H1 (cell line): ENCODE results near the gene FRK. TPM values are rescaled to one million over a fixed set of nuclear protein-coding genes. Genes with fewer than 3 reads are reported as not detected.

Source experiments
- CTCF ChIA-PET: fragments of 300-600 bp; sonication (Branson Sonifier 250); formaldehyde crosslinking; loops from one replicate; lab custom pipeline; 2021; ENCODE audit not compliant: partially characterized antibody; lab: Charles Lee
- POLR2A ChIA-PET: fragments of 300-600 bp; sonication (Branson Sonifier 250); formaldehyde crosslinking; loops from one replicate; lab custom pipeline; 2021; ENCODE audit warnings: inconsistent platforms; ENCODE audit not compliant: partially characterized antibody; lab: Charles Lee
- DNase-seq, 2 experiments: peaks; one replicate each; pipeline versions ENCODE4 v3.0.0 to v3.0.0-alpha.2; 2010 to 2022; ENCODE audit warnings: low spot score in 2 of 2, low read depth in 1 of 2, mixed read lengths in 1 of 2
- FAIRE-seq: peaks from 2 replicates; lab custom pipeline; 2011; peaks lifted over from hg19 to GRCh38; lab: Jason Lieb, UNC
- H2AFZ ChIP-seq: 2 replicates; pipeline ENCODE4 v1.8.1; 2012; ENCODE audit warnings: low read length, inconsistent platforms
- H2AK5ac ChIP-seq: 2 replicates; pipeline ENCODE4 v1.6.1; 2013; ENCODE audit warnings: low read depth, low read length
- H2BK120ac ChIP-seq: replicated peaks from 2 replicates; pipeline ENCODE3; 2013; ENCODE audit warnings: low read depth, low read length, inconsistent platforms
- H2BK12ac ChIP-seq: 2 replicates; pipeline ENCODE4 v1.6.1; 2013; ENCODE audit warnings: low read depth, low read length
- H2BK15ac ChIP-seq: 2 replicates; pipeline ENCODE4 v1.6.1; 2013; ENCODE audit warnings: low read length
- H2BK20ac ChIP-seq: 2 replicates; pipeline ENCODE4 v1.6.1; 2013; ENCODE audit warnings: low read length
- H2BK5ac ChIP-seq: 2 replicates; pipeline ENCODE4 v1.6.1; 2013; ENCODE audit warnings: low read depth, low read length
- H3K14ac ChIP-seq: 2 replicates; pipeline ENCODE4 v1.6.1; 2013; ENCODE audit warnings: inconsistent platforms; ENCODE audit not compliant: insufficient read length
- H3K18ac ChIP-seq: 2 replicates; pipeline ENCODE4 v1.6.1; 2013; ENCODE audit warnings: low read length; ENCODE audit errors: extremely low read depth
- H3K23ac ChIP-seq: 2 replicates; pipeline ENCODE4 v1.6.1; 2013; ENCODE audit warnings: inconsistent platforms; ENCODE audit not compliant: insufficient read length
- H3K23me2 ChIP-seq: 2 replicates; pipeline ENCODE4 v1.6.1; 2013; ENCODE audit warnings: low read depth, low read length
- H3K27ac ChIP-seq: 2 replicates; pipeline ENCODE4 v1.6.1; 2011; ENCODE audit warnings: low read depth, low read length, inconsistent platforms
- H3K27me3 ChIP-seq, 4 experiments: replicated peaks in 1 of 4; 1 replicate in 1 of 4; 2 replicates in 3 of 4; pipeline versions ENCODE4 v1.6.1 to v1.8.1; 2011 to 2013; ENCODE audit warnings: low read length in 3 of 4, mild to moderate bottlenecking in 3 of 4, inconsistent platforms in 2 of 4, mixed read lengths in 2 of 4, moderate library complexity in 1 of 4; ENCODE audit not compliant: control insufficient read depth in 3 of 4, insufficient read depth in 3 of 4; ENCODE audit errors: extremely low read depth in 1 of 4
- H3K36me3 ChIP-seq, 4 experiments: 2 replicates each; pipeline versions ENCODE4 v1.6.1 to v1.8.1; 2011 to 2013; ENCODE audit warnings: mild to moderate bottlenecking in 4 of 4, low read length in 3 of 4, moderate library complexity in 2 of 4, control low read depth in 1 of 4, inconsistent platforms in 1 of 4; ENCODE audit not compliant: insufficient read depth in 4 of 4, control insufficient read depth in 2 of 4
- H3K4ac ChIP-seq: replicated peaks from 2 replicates; pipeline ENCODE3; 2013; ENCODE audit warnings: low read length, low read depth, mixed read lengths, inconsistent platforms; ENCODE audit not compliant: insufficient read length
- H3K4me1 ChIP-seq, 4 experiments: replicated peaks in 1 of 4; 1 replicate in 1 of 4; 2 replicates in 3 of 4; pipeline versions ENCODE4 v1.6.1 to v1.8.1; 2011 to 2013; ENCODE audit warnings: low read length in 3 of 4, inconsistent platforms in 2 of 4, mixed read lengths in 1 of 4; ENCODE audit not compliant: insufficient read depth in 4 of 4, control insufficient read depth in 3 of 4
- H3K4me2 ChIP-seq, 2 experiments: 2 replicates each; pipeline versions ENCODE4 v1.6.1 to v1.8.1; 2011 to 2013; ENCODE audit warnings: low read depth in 2 of 2, low read length in 2 of 2, control low read depth in 1 of 2, inconsistent platforms in 1 of 2, mild to moderate bottlenecking in 1 of 2; ENCODE audit not compliant: insufficient read depth in 1 of 2
- H3K4me3 ChIP-seq, 4 experiments: fragments of 200-600, 300-600 bp in 1 of 4; sonication (generic), shearing (Covaris generic), sonication (Bioruptor Twin) in 1 of 4; 2 replicates each; pipeline versions ENCODE4 v1.5.1 to v1.8.1; 2011 to 2016; ENCODE audit warnings: low read length in 4 of 4, low read depth in 3 of 4, control low read depth in 2 of 4, inconsistent platforms in 2 of 4, mild to moderate bottlenecking in 2 of 4, mixed read lengths in 1 of 4, moderate library complexity in 1 of 4; ENCODE audit not compliant: insufficient read depth in 2 of 4; ENCODE audit errors: extremely low read depth in 1 of 4
- H3K56ac ChIP-seq: replicated peaks from 2 replicates; pipeline ENCODE3; 2013; ENCODE audit warnings: low read depth, mild to moderate bottlenecking, mixed read lengths, low read length, inconsistent platforms; ENCODE audit not compliant: insufficient read length
- H3K79me1 ChIP-seq: 2 replicates; pipeline ENCODE4 v1.6.1; 2013; ENCODE audit warnings: low read depth, low read length, control low read depth
- H3K79me2 ChIP-seq, 2 experiments: 2 replicates each; pipeline versions ENCODE4 v1.6.1 to v1.8.1; 2012 to 2013; ENCODE audit warnings: low read length in 2 of 2, mild to moderate bottlenecking in 2 of 2, inconsistent platforms in 1 of 2; ENCODE audit not compliant: insufficient read depth in 2 of 2, control insufficient read depth in 1 of 2
- H3K9ac ChIP-seq, 4 experiments: replicated peaks in 1 of 4; 1 replicate in 1 of 4; 2 replicates in 3 of 4; pipeline versions ENCODE4 v1.6.1 to v1.8.1; 2011 to 2013; ENCODE audit warnings: low read depth in 3 of 4, low read length in 3 of 4, control low read depth in 2 of 4, mild to moderate bottlenecking in 2 of 4, moderate library complexity in 2 of 4, inconsistent platforms in 1 of 4; ENCODE audit errors: extremely low read depth in 1 of 4
- H3K9me3 ChIP-seq, 2 experiments: 2 replicates each; pipeline versions ENCODE4 v1.6.1 to v1.8.1; 2012 to 2013; ENCODE audit warnings: mild to moderate bottlenecking in 2 of 2, moderate library complexity in 2 of 2, control low read depth in 1 of 2, inconsistent platforms in 1 of 2, low read depth in 1 of 2, low read length in 1 of 2, mixed read lengths in 1 of 2; ENCODE audit not compliant: insufficient read depth in 2 of 2
- H4K20me1 ChIP-seq, 2 experiments: replicated peaks in 1 of 2; 2 replicates each; pipeline versions ENCODE3 to v1.8.1; 2011 to 2013; ENCODE audit warnings: inconsistent platforms in 2 of 2, low read length in 2 of 2, mild to moderate bottlenecking in 1 of 2; ENCODE audit not compliant: insufficient read depth in 2 of 2, control insufficient read depth in 1 of 2
- H4K5ac ChIP-seq: 2 replicates; pipeline ENCODE4 v1.6.1; 2013; ENCODE audit warnings: low read length, low read depth, mixed read lengths, inconsistent platforms; ENCODE audit not compliant: insufficient read length
- H4K8ac ChIP-seq: 2 replicates; pipeline ENCODE4 v1.8.0; 2013; ENCODE audit warnings: mild to moderate bottlenecking, moderate library complexity, low read length, inconsistent platforms; ENCODE audit not compliant: insufficient read depth; ENCODE audit errors: extremely low read depth
- H4K91ac ChIP-seq: replicated peaks from 2 replicates; pipeline ENCODE3; 2013; ENCODE audit warnings: low read length, mixed read lengths, inconsistent platforms; ENCODE audit not compliant: insufficient read length
- BRCA1 ChIP-seq: IDR thresholded peaks from 2 replicates; pipeline ENCODE4 v1.6.1; 2012; ENCODE audit warnings: low read depth, low read length, improper control_type of control experiment
- FOSL1 ChIP-seq: IDR thresholded peaks from 2 replicates; pipeline ENCODE4 v1.6.1; 2011; ENCODE audit warnings: mild to moderate bottlenecking, low read depth, low read length, moderate library complexity; ENCODE audit not compliant: insufficient read depth
- KDM1A ChIP-seq: fragments of 200-600, 300-600 bp; sonication (generic); IDR thresholded peaks from 2 replicates; pipeline ENCODE4 v1.7.1; 2016; ENCODE audit warnings: mild to moderate bottlenecking, low read length, borderline replicate concordance
- NANOG ChIP-seq: IDR thresholded peaks from 2 replicates; pipeline ENCODE4 v1.6.1; 2011; ENCODE audit warnings: low read length, low read depth, mild to moderate bottlenecking, inconsistent platforms; ENCODE audit not compliant: insufficient read depth, poor library complexity, severe bottlenecking
- SP2 ChIP-seq: IDR thresholded peaks from 2 replicates; pipeline ENCODE4 v1.6.1; 2012; ENCODE audit warnings: mild to moderate bottlenecking, low read length, inconsistent platforms
- TAF7 ChIP-seq: optimal IDR thresholded peaks from 2 replicates; pipeline ENCODE3; 2011; ENCODE audit warnings: low read depth, mild to moderate bottlenecking, inconsistent platforms, low read length, moderate library complexity, borderline replicate concordance
- polyA plus RNA-seq, 7 experiments: library from polyadenylated mRNA; depleted of rRNA in 3 of 7; stranded (reverse) in 5 of 7; unstranded in 2 of 7; fragments of >200 nt in 5 of 7; fragments of 200-250 nt in 2 of 7; gene quantifications; 1 replicate in 5 of 7; 2 replicates in 1 of 7; 4 replicates in 1 of 7; pipeline versions ENCODE4 v1.2.1 to v1.2.3, GENCODE V29; 2011 to 2013; ENCODE audit warnings: missing spikeins in 2 of 7, mixed read lengths in 2 of 7
- total RNA-seq: library from RNA; stranded (reverse); fragmentation: NEBNext Ultra II Directional; extraction: Animal tissue kit (Norgen Biotek cat#: 25700); gene quantifications from 2 replicates; pipeline ENCODE4 v1.2.1, GENCODE V29; 2021
- TF ChIP-seq, protein P1 (sequence below): IDR thresholded peaks from 2 replicates; pipeline ENCODE4 v1.6.1; 2011; ENCODE audit warnings: low read length, improper control_type of control experiment

Gene FRK
- total and polyA plus RNA-seq, 2 of the 8 experiments (the other 6 are each of a cell fraction or from before 2014, with no cell fraction given): 0.11 to 0.24 TPM

DNA sequence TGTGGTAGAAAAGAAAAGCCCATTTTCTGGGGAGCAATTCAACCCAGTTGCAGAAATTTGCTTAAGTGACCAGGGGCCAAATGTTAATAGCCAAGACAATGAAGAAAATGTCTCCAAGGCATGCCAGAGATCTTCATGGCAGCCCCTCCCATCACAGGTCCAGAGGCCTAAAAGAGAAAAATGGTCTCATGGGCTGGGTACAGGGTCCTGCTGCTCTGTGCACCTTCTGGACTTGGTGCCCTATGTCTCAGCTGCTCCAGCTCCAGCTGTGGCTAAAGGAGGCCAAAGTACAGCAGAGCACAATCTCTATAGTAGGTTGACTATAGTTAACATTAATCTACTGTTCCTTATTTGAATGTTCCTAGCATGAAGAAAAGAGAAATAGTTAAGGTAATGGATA is 44.7 kb downstream of the FRK start:
- Histone ChIP-seq H2BK12ac (no peak overlapping the region), H3K27ac (no peak overlapping the region), H4K20me1 (no peaks in the 10 kb centered on the region), H4K5ac (no peak overlapping the region), H2AFZ (no peak overlapping the region), H3K23ac (no peak overlapping the region), H2BK5ac (no peak overlapping the region), H3K4me3 (no peak overlapping the region), H3K4me2 (no peak overlapping the region), H3K79me1 (no peaks in the 10 kb centered on the region), H3K36me3 (no peaks in the 10 kb centered on the region), H3K9me3 (no peaks in the 10 kb centered on the region), H4K8ac (no peak overlapping the region), H3K14ac (no peak overlapping the region), H2BK15ac (no peak overlapping the region), H3K23me2 (no peaks in the 10 kb centered on the region), H3K27me3 (no peaks in the 10 kb centered on the region), H3K79me2 (no peaks in the 10 kb centered on the region), H4K91ac (no peak overlapping the region), H3K4ac (no peak overlapping the region), H2AK5ac (no peak overlapping the region), H2BK120ac (no peak overlapping the region), H3K18ac (no peak overlapping the region), H2BK20ac (no peak overlapping the region), H3K9ac (no peak overlapping the region), H3K4me1 (peaks cover 0 to 6% (median 1%) of the 10 kb centered on the region in 4 experiments; a peak in 2 of 7 replicates), H3K56ac (no peak overlapping the region)
- DNase-seq (no peak), FAIRE-seq (no peak)
- TF ChIP-seq, protein P1, sequence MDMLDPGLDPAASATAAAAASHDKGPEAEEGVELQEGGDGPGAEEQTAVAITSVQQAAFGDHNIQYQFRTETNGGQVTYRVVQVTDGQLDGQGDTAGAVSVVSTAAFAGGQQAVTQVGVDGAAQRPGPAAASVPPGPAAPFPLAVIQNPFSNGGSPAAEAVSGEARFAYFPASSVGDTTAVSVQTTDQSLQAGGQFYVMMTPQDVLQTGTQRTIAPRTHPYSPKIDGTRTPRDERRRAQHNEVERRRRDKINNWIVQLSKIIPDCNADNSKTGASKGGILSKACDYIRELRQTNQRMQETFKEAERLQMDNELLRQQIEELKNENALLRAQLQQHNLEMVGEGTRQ: no peak
- no peak for TF ChIP-seq BRCA1
- TF ChIP-seq NANOG: no peak
- no peak for TF ChIP-seq TAF7
- TF ChIP-seq KDM1A: no peak
- no peak for TF ChIP-seq FOSL1
- TF ChIP-seq SP2: no peak
- POLR2A ChIA-PET: no interaction called here
- CTCF ChIA-PET: interaction anchor here (1.4 kb wide), 1 partner anchor 109 kb away, joined by 3 read pairs; no protein-coding TSS in a partner anchor
